Activated T-cell treated with anti-CD3 and anti-CD28 coated beads for 48 hours (primary cell): ENCODE measurements around the gene CYP2C18.
"Not testable (repeated sequence)": the region's sequence is repeated elsewhere in the genome, so short reads cannot be mapped to it uniquely, and the experiment has no call there.

Experiments
- DNase-seq: peaks from one replicate; pipeline ENCODE4 v3.0.0-alpha.2; 2020; ENCODE audit warnings: low read depth

CYP2C18 gene

DNA sequence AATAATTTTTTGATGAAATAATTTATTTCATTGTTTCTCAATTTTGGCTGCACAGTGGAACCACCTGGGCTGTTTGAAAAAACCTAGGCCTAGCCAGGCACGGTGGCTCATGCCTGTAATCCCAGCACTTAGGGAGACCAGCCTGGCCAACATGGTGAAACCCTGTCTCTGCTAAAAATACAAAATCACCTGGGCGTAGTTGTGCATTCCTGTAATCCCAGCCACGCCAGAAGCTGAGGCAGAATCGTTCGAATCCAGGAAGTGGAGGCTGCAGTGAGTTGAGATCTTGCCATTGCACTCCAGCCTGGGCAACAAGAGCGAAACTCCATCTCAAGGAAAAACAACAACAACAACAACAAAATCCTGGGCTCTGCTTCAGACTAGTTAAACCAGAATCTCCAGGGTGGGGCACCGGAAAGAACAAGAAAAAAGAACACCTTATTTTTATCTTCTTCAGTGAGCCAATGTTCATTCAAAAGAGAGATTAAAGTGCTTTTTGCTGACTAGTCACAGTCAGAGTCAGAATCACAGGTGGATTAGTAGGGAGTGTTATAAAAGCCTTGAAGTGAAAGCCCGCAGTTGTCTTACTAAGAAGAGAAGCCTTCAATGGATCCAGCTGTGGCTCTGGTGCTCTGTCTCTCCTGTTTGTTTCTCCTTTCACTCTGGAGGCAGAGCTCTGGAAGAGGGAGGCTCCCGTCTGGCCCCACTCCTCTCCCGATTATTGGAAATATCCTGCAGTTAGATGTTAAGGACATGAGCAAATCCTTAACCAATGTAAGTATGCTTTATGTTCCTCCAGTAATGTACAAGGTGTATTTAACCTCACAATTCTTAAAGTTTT, at the start of gene CYP2C18:
TSS of gene CYP2C18 (plus strand) at position 516 of the 841 bp plus-strand sequence. CDS start at position 607, 91 bp downstream.
- no peak for DNase-seq

DNA sequence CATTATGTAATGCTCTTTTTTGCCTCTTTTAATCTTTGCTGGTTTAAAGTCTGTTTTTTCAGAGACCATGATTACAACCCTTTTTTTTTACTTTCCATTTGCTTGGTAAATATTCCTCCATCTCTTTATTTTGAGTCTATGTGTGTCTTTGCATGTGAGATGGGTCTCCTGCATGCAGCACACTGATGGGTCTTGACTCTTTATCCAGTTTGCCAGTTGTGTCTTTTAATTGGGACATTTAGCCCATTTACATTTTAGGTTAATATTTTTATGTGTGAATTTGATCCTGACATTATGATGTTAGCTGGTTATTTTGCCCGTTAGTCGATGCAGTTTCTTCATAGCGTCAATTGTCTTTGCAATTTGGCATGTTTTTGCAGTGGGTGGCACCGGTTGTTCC, 45.4 kb upstream of the CYP2C18 start:
- DNase-seq = not testable (repeated sequence)

DNA sequence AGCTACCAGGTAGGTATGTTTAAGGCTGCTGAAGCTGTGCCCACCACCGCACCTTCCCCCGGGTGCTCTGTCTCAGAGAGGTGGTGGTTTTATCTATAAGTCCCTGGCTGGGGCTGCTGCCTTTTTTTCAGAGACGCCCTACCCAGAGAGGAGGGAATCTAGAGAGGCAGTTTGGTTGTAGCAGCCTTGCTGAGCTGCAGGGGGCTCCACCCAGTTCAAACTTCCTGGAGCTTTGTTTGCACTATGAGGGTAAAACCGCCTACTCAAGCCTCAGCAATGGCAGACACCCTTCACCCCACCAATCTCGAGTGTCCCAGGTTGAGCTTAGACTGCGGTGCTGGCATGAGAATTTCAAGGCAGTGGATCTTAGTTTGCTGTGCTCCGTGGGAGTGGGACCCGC, 43.6 kb upstream of the CYP2C18 start:
- DNase-seq = no peak

DNA sequence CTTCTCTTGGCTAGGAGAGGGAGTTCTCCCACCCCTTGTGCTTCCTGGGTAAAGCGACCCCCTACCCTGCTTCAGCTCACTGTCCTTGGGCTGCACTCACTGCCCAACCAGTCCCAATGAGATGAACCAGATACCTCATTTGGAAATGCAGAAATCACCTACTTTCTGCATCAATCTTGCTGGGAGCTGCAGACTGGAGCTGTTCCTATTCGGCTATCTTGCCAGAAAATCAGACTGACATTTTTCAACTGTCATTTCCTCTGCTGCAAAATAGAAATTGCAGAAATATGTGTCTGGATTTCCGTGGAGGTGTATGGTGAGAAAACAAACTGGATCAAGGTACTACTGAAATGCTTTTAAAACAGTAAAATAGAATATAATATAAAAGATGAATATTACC, 43.0 kb upstream of the CYP2C18 start:
- DNase-seq = no peak

DNA sequence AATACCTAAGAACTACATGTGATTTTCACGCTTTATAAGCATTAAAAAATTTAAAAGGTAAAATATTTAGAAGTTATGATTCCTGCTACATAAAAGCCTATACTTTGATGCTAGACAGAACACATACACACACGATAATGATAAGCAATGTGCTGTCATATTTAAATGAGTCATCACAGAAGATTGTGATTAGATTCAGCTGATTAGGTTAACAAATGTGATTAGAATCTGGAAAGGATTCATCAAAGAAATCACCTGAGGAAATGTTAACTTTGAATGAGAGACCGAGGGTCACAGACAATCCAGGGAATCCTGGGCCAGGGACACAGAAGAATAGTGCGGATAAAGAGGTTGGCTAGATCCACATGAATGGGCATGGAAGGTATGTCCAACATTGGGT, 42.0 kb upstream of the CYP2C18 start:
- no peak for DNase-seq

DNA sequence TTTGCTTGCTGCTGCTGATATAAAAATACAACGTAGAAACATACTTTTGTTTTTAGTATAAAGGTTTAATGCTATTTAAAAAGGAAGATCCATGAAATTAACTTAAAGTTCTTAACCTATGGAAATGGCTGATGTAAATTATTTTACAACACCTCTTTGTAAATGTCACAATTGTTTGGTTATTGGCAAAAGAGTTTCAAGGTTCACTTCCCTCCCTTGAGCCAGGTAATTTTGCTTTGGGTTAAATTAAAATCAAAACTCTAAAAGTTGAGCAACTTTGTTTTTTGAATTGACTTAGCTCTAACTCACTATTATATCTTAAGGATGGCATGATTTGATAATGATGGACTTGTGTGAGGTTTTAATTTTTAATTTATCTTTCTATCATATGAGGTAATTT, 39.2 kb upstream of the CYP2C18 start:
- no peak for DNase-seq

DNA sequence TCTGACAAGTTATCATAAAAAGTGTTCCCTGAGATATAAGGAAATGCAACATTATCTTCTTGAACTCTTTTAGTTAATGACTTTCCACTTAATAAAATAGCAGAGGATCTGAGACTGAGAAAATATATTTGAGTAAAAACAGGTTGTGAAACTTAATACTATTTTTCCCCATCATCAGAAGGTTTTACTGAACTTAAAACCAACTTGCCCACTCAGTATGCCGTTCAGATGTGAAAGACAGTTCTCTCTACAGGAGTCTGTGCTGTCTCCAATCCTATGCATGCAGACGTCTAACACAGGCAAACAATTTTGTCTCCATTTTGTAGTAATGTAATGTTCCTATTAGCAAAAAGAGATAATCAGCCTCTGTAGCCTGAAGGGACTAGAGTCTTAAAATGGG, 38.2 kb upstream of the CYP2C18 start:
- no peak for DNase-seq

DNA sequence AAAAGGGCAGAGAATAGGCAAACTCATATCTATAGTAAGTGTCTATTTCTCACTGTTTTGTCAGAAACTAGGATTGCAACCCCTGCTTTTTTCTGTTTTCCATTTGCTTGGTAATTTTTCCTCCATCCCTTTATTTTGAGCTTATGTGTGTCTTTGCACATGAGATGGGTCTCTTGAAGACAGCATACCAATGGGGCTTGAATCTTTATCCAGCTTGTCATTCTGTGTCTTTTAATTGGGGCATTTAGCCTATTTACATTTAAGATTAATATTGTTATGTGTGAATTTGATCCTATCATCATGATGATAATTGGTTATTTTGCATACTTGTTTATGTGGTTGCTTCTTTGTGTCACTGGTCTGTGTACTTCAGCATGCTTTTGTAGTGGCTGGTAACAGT, 28.3 kb upstream of the CYP2C18 start:
- DNase-seq = not testable (repeated sequence)

DNA sequence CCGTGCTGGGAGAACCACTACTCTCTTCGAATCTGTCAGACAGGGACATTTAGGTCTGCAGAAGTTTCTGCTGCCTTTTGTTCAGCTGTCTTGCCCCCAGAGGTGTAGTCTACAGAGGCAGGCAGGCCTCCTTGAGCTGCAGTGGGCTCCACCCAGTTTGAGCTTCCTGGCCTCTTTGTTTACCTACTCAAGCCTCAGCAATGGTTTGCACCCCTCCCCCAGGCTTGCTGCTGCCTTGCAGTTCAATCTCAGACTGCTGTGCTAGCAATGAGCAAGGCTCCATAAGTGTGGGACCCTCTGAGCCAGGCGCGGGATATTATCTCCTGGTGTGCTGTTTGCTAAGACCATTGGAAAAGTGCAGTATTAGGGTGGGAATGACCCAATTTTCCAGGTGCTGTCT, 20.5 kb upstream of the CYP2C18 start:
- DNase-seq = not testable (repeated sequence)

DNA sequence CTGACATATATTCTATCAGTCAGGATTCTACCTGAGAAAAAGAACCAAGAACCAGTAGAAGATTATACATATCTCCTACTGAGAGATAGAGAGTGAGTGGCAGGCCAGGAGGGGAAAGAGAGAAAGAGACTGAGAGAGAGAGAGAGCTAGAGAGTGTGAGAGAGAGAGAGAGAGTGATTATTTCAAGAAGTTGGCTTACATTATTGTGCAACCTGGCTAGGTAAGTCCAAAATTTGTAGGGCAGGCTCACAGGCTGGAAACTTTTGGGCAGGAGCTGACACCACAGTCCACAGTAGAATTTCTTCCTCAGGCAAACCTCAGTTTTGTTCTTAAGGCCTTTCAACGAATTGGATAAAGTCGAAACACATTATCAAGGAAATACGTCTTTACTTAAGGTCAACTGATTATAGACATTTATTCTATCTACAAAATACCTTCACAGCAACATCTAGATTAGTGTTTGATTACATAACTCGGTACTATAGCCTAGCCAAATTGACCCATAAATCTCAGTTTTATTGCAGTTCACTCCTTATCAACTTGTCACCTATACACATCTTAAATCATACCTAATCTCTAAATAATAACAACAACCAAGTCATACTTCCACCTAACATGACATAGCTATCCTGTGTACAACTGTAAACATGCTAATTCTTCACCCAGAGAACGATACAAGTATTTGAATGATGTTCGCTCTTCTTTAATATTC, 17.0 kb upstream of the CYP2C18 start:
- DNase-seq = no peak

DNA sequence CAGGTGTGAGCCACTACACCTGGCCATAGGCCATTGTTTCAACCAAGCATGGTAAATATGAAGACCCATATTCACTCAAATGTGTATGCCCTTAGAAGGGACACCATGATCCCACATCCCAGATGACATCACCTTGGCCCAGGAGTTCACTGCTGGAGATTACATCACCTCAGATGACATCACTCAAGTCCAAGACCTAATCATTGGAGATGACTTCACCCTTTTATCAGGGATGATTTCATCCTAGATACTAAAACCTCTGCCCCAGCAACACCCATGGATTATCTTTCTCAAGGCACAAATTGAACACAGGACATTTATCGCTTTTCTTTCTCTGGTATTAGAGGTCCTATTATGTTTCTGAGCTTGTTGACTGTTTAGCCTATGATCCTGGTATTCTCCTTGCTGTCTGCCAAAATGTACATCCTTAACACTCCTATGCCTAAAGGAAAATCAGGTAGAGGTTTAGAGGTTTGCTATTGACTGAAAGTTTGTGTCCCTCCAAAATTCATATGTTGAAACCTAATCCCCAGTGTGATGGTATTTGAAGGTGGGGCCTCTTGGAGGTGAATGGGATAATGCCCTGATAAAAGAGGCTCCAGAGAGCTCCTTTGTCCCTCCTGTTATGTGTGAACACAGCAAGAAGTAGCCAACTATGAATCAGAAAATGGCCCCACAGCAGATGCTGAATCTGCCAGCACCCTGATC, 9.8 kb upstream of the CYP2C18 start:
- no peak for DNase-seq

DNA sequence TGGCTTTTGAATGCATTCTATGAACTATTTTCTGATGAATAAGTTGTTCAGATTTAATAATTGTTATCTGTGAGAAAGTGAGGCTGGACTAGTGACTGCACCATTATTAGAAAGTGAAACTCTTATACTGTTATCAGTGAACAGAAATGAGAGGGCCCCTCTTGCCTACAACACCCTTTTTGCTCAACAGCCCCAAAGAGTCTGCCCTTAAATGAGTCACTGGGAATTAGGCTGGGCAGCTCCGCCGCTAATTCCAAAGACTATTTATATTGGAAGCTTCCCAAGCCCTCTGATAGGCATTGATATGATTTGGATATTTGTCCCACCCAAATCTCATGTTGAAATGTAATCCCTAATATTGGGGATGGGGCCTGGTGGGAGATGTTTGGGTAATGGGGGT, 7.0 kb upstream of the CYP2C18 start:
- DNase-seq = no peak

DNA sequence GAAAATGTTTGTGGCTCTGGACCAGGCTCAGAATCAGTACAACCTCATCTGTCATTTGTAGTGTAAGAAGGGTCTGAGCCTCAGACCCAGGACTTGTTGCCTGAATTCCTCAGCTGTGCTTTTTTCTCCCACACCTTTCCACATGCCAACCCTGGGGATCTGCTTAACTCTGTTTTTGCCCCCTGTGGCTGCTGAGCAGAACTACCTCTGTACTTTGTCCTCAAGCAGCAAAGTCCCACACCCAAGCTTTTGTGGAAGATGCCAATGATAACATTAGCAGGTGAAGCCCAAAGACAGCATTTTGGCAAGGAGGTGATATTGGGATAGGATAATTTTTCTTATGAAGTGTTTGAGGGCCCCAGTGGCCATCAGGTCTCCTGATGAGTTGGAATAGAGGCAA, 5.8 kb upstream of the CYP2C18 start:
- no peak for DNase-seq

DNA sequence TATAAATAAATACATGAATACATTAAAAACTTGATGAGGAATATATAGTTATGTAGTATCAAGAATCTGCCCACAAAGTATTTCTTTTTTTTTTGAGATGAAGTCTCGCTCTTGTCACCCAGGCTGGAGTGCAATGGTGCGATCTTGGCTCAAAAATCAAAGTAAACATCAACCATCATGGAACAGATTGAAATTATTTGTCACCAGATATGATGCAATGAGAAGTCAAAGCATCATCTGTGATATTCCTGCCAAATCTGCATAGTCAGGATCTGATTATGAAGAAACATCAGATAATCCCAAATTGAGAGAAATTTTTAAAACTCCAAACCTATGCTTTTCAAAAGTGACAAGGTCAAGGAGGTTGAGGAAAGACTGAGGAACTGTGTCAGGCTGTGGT, 5.1 kb upstream of the CYP2C18 start:
- DNase-seq = no peak

DNA sequence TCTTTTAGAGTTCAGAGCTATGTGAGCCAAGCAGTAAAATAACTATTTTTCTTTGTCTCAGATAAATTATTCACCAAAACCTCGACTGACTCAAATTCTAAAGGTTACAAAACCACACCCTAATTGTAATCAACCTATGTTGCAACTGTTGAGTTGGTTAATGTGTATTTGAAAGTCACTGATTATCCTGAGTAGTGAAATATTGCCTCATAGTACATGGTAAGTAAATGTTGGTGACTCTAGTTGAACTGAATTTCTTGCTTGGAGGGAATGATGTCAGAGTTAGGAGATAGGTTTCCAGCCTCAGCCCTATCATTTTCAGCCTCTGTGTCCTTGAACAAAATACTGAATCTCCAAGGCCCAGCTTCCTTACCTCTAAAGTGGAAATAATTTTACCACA, 3.0 kb upstream of the CYP2C18 start:
- no peak for DNase-seq

DNA sequence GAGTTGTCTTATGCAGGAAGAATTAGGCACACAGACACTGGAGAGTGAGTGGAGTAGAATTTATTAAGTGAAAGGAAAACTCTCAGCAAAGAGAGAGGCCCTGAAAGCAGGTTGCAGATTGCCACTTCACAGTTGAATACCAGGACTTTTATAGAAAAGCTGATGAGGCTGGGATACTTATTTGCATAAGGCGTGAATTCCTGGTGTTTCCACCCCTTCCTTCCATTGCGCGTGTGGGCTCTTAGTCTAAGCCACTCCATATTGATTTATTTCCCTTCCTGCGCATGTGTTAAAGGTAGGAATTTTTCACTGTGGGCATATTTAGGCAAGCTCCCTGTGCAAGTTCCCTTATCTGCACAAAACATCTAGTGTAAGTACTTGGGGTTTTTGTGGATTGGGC, 893 bp upstream of the CYP2C18 start:
- not testable (repeated sequence) for DNase-seq

DNA sequence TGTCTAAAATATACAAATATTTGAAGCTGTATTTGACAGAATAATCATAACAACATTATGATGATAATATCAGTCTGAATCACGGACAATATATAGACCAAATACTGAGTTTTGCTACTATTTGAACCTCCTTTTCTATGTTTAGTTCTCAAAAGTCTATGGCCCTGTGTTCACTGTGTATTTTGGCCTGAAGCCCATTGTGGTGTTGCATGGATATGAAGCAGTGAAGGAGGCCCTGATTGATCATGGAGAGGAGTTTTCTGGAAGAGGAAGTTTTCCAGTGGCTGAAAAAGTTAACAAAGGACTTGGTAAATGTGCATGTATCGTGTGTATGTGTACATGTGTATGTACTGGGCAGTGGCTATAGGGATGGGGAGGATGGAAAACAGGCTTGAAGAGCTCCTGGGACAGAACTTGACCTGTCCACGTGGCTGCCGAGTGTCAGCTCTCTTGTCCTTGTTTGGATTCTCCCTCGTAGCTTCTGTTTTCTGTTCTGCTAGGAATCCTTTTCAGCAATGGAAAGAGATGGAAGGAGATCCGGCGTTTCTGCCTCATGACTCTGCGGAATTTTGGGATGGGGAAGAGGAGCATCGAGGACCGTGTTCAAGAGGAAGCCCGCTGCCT, 4.2 kb downstream of the CYP2C18 start:
- DNase-seq = no peak

DNA sequence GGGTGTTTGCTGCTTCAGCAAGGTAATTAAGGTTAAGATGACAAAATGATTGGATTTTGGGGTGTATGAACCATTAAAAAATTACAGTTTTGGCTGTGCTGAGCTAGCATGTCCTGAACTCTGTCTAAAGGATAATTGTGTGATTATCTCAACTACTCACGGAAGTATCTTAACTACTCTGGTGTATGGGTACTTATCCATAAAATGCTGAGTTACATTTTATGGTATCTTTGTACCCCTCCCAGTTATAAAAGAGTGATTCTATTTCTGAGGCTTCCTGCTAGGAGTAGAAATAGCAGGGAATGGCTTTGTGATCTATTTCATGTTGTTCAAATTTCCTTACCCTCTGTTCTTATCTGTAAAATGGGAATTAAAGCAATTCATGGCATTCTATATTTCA, 22.6 kb downstream of the CYP2C18 start:
- DNase-seq = no peak

DNA sequence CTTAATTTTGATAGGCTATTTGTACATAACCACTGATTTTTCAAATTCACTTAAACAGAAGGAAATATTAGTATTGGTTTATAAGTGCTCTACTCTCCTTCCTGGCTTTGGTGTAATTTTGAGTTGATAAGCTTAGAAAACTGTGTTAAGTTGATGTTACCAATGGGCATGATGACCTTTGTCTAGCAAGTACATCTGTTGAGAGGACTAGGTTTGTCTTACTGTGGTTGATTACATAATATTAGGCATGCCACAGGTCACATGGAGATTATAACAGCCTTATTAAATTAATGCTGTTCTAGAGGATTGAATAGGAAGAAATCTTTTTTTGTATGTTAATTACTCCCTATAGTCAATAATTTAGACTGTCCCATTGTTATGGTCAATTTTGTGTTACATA, 27.0 kb downstream of the CYP2C18 start:
- no peak for DNase-seq

DNA sequence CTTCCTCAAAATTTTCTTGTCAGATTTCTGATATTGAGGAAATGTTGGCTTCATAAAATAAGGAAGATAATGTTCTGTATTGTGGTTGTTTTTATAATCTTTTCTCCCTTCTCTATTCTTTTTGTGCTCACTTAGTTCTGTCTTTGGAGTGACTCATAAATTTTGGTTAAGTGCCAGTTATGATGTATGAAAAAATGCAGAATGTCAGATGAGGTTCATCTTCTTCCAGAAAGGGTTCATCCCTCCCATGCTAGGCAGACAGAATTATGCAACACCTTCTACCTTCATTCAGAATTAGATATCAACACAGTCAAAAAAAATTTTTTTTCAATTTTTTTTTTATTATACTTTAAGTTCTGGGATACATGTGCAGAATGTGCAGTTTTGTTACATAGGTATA, 42.3 kb downstream of the CYP2C18 start:
- DNase-seq = no peak

DNA sequence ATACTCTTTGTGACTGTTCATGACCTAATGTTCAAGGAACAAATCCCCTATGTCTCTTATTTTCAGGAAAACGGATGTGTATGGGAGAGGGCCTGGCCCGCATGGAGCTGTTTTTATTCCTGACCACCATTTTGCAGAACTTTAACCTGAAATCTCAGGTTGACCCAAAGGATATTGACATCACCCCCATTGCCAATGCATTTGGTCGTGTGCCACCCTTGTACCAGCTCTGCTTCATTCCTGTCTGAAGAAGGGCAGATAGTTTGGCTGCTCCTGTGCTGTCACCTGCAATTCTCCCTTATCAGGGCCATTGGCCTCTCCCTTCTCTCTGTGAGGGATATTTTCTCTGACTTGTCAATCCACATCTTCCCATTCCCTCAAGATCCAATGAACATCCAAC, 51.7 kb downstream of the CYP2C18 start:
- no peak for DNase-seq

DNA sequence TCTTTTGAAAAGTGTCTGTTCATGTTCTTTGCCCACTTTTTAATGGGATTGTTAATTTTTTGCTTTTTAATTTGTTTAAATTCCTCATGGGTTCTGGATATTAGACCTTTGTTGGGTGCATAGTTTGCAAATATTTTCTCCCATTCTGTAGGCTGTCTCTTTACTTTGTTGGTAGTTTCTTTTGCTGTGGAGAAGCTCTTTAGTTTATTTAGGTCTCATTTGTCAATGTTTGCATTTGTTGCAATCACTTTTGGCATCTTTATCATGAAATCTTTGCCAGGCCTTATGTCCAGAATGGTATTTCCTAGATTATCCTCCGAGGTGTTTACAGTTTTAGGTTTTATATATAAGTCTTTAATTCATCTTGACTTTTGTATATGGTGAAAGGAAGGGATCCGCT, 55.1 kb downstream of the CYP2C18 start:
- DNase-seq = no peak

DNA sequence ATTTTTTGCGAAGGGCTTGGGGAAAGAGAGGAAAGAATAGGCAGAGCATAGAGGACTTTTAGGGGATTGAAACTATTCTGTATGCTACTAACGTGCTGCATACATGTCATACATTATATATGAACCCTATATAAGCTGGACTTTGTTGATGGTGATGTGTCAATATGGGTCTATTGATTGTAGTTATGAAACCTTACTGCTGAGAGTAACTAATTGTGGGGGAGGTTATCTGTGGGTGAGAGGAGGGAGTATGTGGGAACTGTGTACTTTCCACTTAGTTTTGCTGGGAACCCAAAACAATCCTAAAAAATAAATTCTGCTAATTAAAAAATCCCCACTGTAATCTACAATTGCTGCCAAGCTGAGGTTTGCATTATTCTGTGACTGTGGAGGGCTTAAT, 63.6 kb downstream of the CYP2C18 start:
- no peak for DNase-seq
